HG03066 (cell line): ENCODE results near the gene GREB1.

Experiments used
- ATAC-seq: cut with Tn5 transposase; IDR thresholded peaks from one replicate; pipeline ENCODE4 v1.9.1; 2021; ENCODE audit warnings: low read depth; ENCODE audit not compliant: unreplicated experiment

Gene GREB1

GRCh38 chr2:11577101-11577883, 43.4 kb downstream of the GREB1 start:
- no peak for ATAC-seq

GRCh38 chr2:11578081-11578948, 44.5 kb downstream of the GREB1 start:
- ATAC-seq: no peak

DNA sequence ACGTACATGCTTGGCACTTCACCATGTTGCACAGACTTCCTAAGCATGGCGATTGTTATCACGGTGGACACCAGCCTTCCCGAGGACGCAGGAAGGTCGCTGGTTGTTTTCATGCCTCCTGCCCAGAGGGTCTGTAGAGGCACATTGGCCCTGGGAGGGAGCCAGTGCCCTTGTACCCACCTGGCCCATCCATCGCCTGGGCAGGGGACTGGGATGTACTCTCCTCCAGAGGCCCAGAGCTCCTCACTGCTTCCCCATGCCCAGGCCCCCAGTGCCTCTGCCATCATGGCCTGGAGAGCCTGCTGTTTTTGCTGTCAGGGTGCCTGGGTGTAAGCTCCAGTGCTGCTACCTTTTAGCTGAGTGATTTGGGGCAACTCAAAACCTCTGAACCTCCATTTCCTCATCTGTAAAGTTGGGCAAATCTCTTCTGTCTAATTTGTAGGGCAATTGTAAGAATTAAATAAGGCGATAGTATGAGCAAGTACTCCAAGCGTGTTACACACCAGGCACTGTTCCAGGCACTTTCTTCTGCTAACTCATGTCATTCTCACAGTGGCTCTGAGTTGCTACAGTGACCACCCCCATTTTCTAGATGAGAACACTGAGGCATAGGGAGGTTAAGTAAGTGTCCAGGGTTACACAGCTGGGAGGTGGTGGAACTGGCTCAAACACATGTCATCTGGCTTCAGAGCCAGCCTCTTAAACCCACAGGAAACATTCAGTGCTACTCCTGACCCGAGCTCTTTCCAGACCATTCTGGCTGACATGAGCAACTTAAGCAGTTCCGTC, 45.3 kb downstream of the GREB1 start:
- ATAC-seq: no peak

GRCh38 chr2:11579867-11580659, 46.2 kb downstream of the GREB1 start:
- ATAC-seq: no peak

GRCh38 chr2:11580697-11581096, 46.9 kb downstream of the GREB1 start:
- no peak for ATAC-seq

DNA sequence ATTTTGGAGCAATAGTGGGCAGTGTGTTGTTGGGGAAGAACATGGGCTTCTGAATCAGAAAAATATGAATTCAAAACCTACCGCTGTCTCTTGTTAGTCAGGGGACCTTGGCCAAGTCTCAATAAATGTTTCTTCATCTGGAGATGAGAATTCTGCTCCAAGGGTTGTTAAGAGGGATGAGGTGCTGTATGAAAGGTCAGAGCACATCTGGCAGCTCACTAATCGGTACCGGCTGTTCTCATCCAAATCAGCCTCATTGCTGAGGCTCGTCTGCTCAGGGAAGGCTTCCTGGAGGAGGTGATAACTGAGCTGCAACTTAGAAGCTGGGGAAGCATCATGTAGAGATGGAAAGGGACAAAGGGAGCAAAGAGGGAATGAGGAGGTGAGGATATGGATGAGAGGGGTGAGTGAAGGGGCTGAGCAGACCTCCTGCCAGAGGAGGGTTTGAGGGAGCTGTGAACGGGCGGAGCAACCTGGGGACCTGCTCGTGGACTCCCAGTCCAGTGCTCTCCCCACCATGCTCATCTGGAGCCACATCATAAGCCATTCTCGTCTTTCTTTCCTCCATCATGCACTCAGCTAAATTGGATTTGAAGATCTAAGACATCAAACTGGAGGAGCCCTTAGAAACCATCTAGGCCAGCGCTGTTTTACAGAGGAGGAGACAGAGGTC, 47.4 kb downstream of the GREB1 start:
- ATAC-seq: no peak

DNA sequence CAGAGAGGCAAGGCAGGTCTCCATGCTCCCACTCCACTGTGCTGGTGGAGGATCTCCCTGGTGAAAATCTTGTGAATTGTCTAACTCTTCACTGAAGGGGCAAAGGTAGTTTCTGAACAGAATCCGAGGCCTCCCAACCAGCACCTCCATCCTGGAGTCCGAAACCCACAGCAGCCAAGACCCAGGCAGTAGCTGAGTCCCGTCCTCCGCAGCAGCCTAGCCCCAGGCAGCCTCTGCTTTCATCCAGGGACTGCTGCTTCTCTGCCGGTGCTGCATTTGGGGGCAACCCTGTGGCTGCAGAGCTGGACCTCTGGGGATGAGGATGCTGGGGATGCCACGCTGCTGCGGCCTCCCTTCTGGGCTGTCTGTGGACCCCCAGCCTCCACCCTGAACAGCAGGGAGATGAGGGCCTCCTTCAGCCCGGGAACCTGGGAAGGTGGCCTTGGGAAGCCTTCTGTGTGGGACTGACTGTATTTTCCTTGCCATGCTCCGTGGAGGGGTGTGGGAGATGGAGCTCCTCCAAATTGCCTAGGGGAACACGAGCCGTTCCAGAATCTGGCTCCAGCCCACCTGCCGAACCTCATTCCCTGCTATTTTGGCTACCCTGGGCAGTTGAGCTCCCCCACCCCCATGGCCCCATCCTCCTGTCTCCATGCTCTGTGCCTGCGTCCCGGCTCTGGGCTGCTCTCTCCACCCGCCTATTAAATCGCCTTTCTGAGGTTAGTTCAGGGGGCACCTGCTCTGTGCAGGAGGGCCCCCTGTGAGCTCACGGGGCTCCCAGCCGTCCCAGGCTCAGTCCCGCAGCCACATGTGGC, 48.2 kb downstream of the GREB1 start:
- ATAC-seq: no peak

- ATAC-seq: no peak
These were observed 48.7 kb downstream of the GREB1 start for GRCh38 chr2:11582612-11582861.

DNA sequence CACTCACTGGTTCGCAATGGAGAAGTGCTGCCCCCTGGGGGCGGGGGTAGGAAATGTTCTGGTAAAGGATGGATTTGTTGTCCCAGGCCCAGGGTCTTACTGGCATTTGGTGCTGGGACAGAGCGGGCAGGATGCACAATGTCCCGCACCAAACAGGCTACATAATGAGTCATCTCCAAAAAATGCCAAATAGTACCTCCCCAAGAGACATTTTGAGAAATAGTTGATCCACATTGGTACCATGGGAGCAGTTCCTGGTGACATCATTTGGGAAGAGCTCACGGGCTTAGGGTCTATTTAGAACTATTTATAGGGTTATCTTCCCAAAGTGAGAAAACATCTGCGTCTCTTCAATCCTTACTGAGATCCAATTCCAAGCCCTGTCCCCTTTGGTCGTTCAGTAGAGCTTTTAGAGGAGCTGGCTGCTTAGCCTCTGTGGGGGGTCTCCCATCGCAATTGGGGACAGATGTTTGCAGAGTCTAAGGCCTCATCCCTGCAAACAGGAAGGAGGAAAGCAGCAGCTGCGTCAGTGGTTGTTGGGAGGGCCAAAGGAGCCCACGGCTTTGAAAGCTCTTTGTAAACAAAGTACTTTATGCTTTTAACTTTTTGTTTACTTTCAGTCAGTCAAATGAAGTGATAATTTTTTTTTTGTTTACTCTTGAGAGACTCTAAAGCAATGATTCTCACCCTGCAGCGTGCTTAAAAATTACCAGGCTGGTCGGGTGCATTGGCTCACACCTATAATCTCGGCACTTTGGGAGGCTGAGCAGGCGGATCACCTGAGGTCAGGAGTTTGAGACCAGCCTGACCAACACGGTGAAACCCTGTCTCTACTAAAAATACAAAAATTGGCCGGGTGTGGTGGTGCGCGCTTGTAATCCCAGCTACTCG, 49.3 kb downstream of the GREB1 start:
- ATAC-seq: no peak

GRCh38 chr2:11583840-11584524, 50.1 kb downstream of the GREB1 start:
- ATAC-seq: peak; percentile 88

DNA sequence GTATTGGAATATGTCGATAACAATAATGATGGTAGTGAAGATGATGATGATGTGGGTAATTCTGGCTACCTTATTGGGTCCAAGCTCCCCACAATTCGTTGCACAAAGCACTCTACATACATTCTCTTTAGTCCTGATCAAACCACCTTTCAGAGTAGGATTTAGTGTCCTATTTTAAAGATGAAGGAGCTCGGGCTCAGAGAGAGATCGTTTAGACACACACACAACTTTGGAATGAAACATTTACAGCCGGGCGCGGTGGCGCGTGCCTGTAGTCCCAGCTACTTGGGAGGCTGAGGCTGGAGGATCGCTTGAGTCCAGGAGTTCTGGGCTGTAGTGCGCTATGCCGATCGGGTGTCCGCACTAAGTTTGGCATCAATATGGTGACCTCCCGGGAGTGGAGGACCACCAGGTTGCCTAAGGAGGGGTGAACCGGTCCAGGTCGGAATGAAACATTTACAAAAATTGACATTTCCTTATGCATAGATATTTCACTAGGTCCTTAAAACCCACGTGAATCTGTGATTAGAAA, 50.7 kb downstream of the GREB1 start:
- no peak for ATAC-seq

- ATAC-seq: no peak
These were observed 51.2 kb downstream of the GREB1 start for GRCh38 chr2:11585071-11585470.

DNA sequence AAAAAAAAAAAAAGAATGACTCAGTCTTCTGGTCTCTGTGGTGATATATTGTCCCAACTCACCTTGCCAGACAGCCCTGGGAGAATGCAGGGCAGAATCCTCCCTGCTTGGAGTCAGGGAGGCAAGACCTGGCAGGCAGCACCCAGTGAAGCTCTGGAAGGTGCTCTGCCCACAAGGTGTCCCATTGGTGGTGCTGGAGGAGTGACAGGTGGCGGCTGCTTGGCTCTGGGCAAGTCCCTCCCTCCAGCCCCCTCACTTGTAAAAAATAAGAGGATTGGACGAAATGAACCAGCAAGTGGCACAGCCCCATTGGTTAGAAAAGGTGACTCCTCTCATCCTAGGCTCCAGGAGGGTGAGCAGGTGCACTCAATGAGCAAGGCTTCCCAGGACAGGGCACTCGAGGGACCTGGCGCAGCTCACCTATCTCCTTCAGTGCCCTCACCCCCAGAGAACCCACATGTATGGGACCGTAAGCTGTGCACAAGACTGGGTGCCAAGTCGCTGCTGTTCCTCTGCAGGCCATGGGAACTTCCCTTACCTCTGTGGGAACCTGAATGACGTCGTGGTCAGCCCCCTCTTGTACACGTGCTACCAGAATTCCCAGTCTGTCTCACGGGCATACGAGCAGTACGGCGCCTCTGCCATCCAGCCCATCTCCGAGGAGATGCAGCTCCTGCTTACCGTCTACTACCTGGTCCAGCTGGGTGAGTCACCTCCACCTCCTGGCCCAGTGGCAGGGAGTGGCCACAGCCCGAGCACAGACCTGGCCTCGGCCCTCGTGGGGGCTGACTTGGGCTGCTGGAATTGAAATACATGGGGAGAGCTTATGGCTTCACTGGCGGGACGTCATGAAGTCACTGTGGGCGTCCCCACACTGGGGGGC, 54.6 kb downstream of the GREB1 start:
- no peak for ATAC-seq

- no peak for ATAC-seq
These were observed 55.6 kb downstream of the GREB1 start for GRCh38 chr2:11589316-11589940.

GRCh38 chr2:11590193-11590592, 56.3 kb downstream of the GREB1 start:
- no peak for ATAC-seq

DNA sequence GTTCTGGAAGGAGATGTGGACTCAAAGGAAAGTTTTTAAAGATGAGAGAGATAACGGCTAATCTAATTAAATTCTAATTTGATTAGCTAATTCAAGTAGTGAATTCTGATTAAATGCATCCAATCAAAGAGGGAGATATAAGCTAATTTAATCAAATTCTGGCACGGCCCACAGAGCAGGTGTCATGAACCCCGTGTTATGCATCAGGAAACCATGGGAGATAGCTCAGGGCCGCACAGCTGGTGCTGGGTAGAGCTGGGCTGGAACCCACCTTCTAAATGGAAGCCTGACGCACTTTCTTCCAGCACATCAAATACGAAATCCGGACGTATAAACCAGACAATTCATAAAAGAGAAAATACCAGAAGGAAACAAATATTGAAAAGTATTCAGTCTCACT, 57.2 kb downstream of the GREB1 start:
- no peak for ATAC-seq
